GM10248 (cell line): ENCODE results near the gene RCL1.
A peak's percentile ranks its signal among the peaks of the same experiment; 100 is the strongest.
"Not testable (repeated sequence)": the region's sequence is repeated elsewhere in the genome, so short reads cannot be mapped to it uniquely, and the experiment has no call there.

Experiments
- CTCF ChIA-PET: fragments of 300-600 bp; sonication (Branson Sonifier 250); formaldehyde crosslinking; extraction: SDS; loops from one replicate; lab custom pipeline; 2021; ENCODE audit warnings: antibody characterized with exemption; lab: Yijun Ruan, JAX
- POLR2A ChIA-PET: fragments of 350-650 bp; sonication (Branson Sonifier 250); formaldehyde crosslinking; extraction: SDS; loops from one replicate; lab custom pipeline; 2020; ENCODE audit warnings: antibody characterized with exemption; lab: Yijun Ruan, JAX
- DNase-seq: peaks from one replicate; pipeline ENCODE4 v3.0.0; 2012; ENCODE audit errors: extremely low spot score
- CTCF ChIP-seq: IDR thresholded peaks from 2 replicates; pipeline ENCODE4 v1.5.1; 2012; ENCODE audit warnings: mild to moderate bottlenecking, low read depth; ENCODE audit errors: extremely low read depth, missing control alignments, control extremely low read depth

The RCL1 gene

GRCh38 chr9:4792572-4793458 is at the start of gene RCL1:
Gene RCL1 (plus strand): TSS chr9:4792944. CDS start chr9:4793092, 148 bp downstream.
- peak; percentile 98 for DNase-seq
- CTCF ChIA-PET: interaction anchor here (0.9 to 2.0 kb wide), 13 partner anchors 11 to 836 kb away, joined by 3 to 9 read pairs (median 4); partner anchors contain the start of gene RIC1
- POLR2A ChIA-PET: interaction anchor here (0.9 to 1.2 kb wide), 2 partner anchors 24 to 178 kb away, joined by 3 to 4 read pairs; no protein-coding TSS in a partner anchor
- no peak for TF ChIP-seq CTCF

GRCh38 chr9:4743131-4743875 is 49.4 kb upstream of the RCL1 start:
- CTCF ChIA-PET: interaction anchor here (1.2 to 2.5 kb wide), 5 partner anchors 13 to 53 kb away, joined by 3 to 8 read pairs (median 6); no protein-coding TSS in a partner anchor
- POLR2A ChIA-PET: no interaction called here
- TF ChIP-seq CTCF: no peak
- no peak for DNase-seq

- ChIA-PET POLR2A (no interaction called here), CTCF (interaction anchor here (1.2 to 10.1 kb wide), 4 partner anchors 8 to 242 kb away, joined by 3 to 110 read pairs (median 11); no protein-coding TSS in a partner anchor)
- DNase-seq: no peak
- TF ChIP-seq CTCF: no peak
These were observed 46.3 kb upstream of the RCL1 start for GRCh38 chr9:4746278-4747030.

- ChIA-PET CTCF (interaction anchor here (1.2 to 10.1 kb wide), 8 partner anchors 9 to 852 kb away, joined by 3 to 110 read pairs (median 7); partner anchors contain the start of gene AK3), POLR2A (no interaction called here)
- DNase-seq: no peak
- TF ChIP-seq CTCF: no peak
These were observed 44.1 kb upstream of the RCL1 start for GRCh38 chr9:4748612-4749011.

GRCh38 chr9:4750023-4750673 is 42.6 kb upstream of the RCL1 start:
- ChIA-PET POLR2A (no interaction called here), CTCF (interaction anchor here (0.9 to 10.1 kb wide), 17 partner anchors 10 to 1006 kb away, joined by 3 to 110 read pairs (median 3); partner anchors contain the start of gene AK3)
- TF ChIP-seq CTCF: peak; percentile 61
- peak; percentile 36 for DNase-seq

- POLR2A ChIA-PET, DNase-seq: not testable (repeated sequence)
- CTCF ChIA-PET: interaction anchor here (1.3 to 2.4 kb wide), 4 partner anchors 9 to 233 kb away, joined by 3 to 13 read pairs (median 8); no protein-coding TSS in a partner anchor
These were observed 38.2 kb upstream of the RCL1 start for GRCh38 chr9:4754530-4754929.
